Esophagus squamous epithelium (tissue), 4 donors: Measurements from ENCODE around the gene PTK7.

Source experiments
- POLR2A ChIP-seq, 4 donors: fragments of 450-650 bp; IDR thresholded peaks; one replicate each; pipeline ENCODE4 v1.6.1; 2017; ENCODE audit warnings: antibody characterized with exemption in 4 of 4, mild to moderate bottlenecking in 4 of 4, moderate library complexity in 3 of 4
- TF ChIP-seq, protein P1 (sequence below), 6 experiments: fragments of 450-650 bp in 4 of 6; fragments of 200-600 bp in 2 of 6; sonication (generic) in 2 of 6; IDR thresholded peaks; one replicate each; pipeline ENCODE4 v1.5.1; 2016 to 2019; ENCODE audit warnings: antibody characterized with exemption in 6 of 6, mild to moderate bottlenecking in 4 of 6, moderate library complexity in 4 of 6

DNA sequence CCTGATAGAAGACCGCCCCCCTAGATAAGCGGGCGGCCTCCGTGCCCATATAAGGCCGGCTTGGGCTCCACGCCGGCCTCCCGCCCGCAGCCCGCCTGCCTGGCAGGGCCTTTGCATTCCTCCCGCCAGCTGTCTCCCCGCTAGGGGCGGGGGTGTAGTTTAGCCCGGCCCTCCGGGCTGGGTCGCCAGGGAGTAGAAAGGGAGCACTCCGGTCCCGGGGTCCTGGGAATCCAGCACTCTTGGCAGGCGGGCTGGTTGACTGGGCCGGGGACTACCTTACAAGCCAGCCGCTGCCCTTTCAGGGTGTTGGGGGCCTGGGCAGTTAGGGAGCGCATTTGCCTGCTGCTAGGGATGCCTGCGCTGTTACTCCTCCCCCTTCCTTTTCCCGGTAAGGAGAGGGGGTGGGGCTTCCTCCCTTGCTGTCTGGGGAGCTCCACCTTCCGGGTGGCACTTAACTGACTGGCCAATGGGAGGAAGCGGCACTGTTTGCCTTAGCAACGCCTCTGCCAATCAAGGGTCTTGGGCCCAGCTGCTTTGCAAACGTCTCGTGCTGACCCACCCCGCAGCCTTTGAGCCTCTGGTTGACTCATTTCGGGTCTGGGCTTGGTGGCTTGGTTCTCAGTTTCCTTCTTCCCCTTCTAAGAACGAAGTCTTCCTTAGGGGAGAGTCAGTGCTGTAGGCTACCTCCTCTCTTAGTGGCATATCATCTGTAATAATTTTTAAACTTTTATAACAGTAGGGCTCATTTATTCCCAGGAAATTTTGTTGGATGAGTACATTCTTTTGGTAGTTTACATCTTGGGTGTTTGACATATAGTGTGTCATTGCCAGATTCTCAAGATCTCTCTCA, 98.4 kb downstream of the PTK7 start:
- TF ChIP-seq, protein P1, sequence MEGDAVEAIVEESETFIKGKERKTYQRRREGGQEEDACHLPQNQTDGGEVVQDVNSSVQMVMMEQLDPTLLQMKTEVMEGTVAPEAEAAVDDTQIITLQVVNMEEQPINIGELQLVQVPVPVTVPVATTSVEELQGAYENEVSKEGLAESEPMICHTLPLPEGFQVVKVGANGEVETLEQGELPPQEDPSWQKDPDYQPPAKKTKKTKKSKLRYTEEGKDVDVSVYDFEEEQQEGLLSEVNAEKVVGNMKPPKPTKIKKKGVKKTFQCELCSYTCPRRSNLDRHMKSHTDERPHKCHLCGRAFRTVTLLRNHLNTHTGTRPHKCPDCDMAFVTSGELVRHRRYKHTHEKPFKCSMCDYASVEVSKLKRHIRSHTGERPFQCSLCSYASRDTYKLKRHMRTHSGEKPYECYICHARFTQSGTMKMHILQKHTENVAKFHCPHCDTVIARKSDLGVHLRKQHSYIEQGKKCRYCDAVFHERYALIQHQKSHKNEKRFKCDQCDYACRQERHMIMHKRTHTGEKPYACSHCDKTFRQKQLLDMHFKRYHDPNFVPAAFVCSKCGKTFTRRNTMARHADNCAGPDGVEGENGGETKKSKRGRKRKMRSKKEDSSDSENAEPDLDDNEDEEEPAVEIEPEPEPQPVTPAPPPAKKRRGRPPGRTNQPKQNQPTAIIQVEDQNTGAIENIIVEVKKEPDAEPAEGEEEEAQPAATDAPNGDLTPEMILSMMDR (IDR thresholded peaks at IDR 0.05) = peak in 5 of 6 experiments; percentile 26 to 54 (median 34)
- TF ChIP-seq POLR2A (IDR thresholded peaks at IDR 0.05) = peak in 3 of 4 donors; percentile 33 to 84 (median 72)
